HG03045 (cell line): ENCODE data around the gene DNAAF8.

ENCODE experiments used
- ATAC-seq: cut with Tn5 transposase; IDR thresholded peaks from one replicate; pipeline ENCODE4 v1.9.1; 2021; ENCODE audit warnings: mild to moderate bottlenecking, moderate library complexity; ENCODE audit not compliant: unreplicated experiment

DNAAF8 gene

GRCh38 chr16:4734063-4734729 lies at the start of gene DNAAF8, which contains the start of gene ANKS3:
Gene DNAAF8 (plus strand): TSS chr16:4734537. CDS start chr16:4736515, 1,978 bp downstream.
Gene ANKS3 (minus strand): TSS chr16:4734271. CDS start chr16:4730149, 4,122 bp downstream.
- peak; percentile 78 for ATAC-seq

- ATAC-seq = no peak
Measured at GRCh38 chr16:4684763-4685162, 49.6 kb upstream of the DNAAF8 start.

GRCh38 chr16:4685292-4685691 lies 49.0 kb upstream of the DNAAF8 start:
- no peak for ATAC-seq

GRCh38 chr16:4685776-4686496 lies 48.4 kb upstream of the DNAAF8 start:
- no peak for ATAC-seq

- ATAC-seq = no peak
Measured at GRCh38 chr16:4686497-4687210, 47.7 kb upstream of the DNAAF8 start.

- ATAC-seq = no peak
Measured at GRCh38 chr16:4687416-4687815, 46.9 kb upstream of the DNAAF8 start.

- no peak for ATAC-seq
Measured at GRCh38 chr16:4687946-4688673, 46.2 kb upstream of the DNAAF8 start.

- no peak for ATAC-seq
Measured at GRCh38 chr16:4688674-4689045, 45.7 kb upstream of the DNAAF8 start.

- no peak for ATAC-seq
Measured at GRCh38 chr16:4689091-4689671, 45.2 kb upstream of the DNAAF8 start.

- ATAC-seq = no peak
Measured at GRCh38 chr16:4689864-4690704, 44.3 kb upstream of the DNAAF8 start.

GRCh38 chr16:4690946-4691665 lies 43.2 kb upstream of the DNAAF8 start:
- no peak for ATAC-seq

- no peak for ATAC-seq
Measured at GRCh38 chr16:4691666-4692412, 42.5 kb upstream of the DNAAF8 start.

- ATAC-seq = peak; percentile 2
Measured at GRCh38 chr16:4692460-4693295, 41.7 kb upstream of the DNAAF8 start.

- ATAC-seq = peak; percentile 93
Measured at GRCh38 chr16:4693296-4693955, 40.9 kb upstream of the DNAAF8 start, which contains the start of gene NUDT16L1. Gene NUDT16L1 (plus strand): TSS chr16:4693562. CDS start chr16:4693727, 165 bp downstream.

- no peak for ATAC-seq
Measured at GRCh38 chr16:4693956-4694641, 40.2 kb upstream of the DNAAF8 start.
